GM12865 (cell line): Measurements from ENCODE around the gene MYO18B.

Experiments
- DNase-seq: peaks from one replicate; pipeline ENCODE4 v3.0.0; 2010; ENCODE audit warnings: low read depth
- H3K4me3 ChIP-seq: 2 replicates; pipeline ENCODE4 v1.5.1; 2011; ENCODE audit warnings: mild to moderate bottlenecking, low read depth, low read length, control low read depth
- TF ChIP-seq, protein P1 (sequence below): IDR thresholded peaks from 2 replicates; pipeline ENCODE4 v1.5.1; 2011; ENCODE audit warnings: low read length, control low read depth, low read depth, inconsistent platforms; ENCODE audit not compliant: insufficient read depth; ENCODE audit errors: missing control alignments

The MYO18B gene

DNA sequence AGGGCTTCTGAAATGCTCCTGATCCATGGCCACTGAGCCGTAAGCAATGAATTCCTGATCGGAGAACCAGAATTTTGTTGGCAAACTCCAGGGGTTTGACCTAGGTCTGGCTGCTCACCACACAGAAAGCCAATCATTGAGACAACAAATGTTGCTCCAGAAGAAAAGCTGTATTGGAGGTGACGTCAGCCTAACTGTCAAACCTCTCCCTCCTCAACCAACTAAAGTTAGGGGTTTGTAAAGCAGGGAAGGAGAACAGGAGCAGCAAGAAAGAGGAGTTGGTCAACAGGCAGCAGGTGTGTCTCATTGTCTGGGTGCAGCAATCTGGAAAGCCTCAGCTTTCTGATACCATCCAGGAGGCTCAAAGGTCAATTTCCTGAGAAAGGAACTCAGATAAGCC is 293.5 kb downstream of the MYO18B start:
- TF ChIP-seq, protein P1, sequence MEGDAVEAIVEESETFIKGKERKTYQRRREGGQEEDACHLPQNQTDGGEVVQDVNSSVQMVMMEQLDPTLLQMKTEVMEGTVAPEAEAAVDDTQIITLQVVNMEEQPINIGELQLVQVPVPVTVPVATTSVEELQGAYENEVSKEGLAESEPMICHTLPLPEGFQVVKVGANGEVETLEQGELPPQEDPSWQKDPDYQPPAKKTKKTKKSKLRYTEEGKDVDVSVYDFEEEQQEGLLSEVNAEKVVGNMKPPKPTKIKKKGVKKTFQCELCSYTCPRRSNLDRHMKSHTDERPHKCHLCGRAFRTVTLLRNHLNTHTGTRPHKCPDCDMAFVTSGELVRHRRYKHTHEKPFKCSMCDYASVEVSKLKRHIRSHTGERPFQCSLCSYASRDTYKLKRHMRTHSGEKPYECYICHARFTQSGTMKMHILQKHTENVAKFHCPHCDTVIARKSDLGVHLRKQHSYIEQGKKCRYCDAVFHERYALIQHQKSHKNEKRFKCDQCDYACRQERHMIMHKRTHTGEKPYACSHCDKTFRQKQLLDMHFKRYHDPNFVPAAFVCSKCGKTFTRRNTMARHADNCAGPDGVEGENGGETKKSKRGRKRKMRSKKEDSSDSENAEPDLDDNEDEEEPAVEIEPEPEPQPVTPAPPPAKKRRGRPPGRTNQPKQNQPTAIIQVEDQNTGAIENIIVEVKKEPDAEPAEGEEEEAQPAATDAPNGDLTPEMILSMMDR = no peak
- DNase-seq = no peak
- no peak overlapping the region for H3K4me3 ChIP-seq

DNA sequence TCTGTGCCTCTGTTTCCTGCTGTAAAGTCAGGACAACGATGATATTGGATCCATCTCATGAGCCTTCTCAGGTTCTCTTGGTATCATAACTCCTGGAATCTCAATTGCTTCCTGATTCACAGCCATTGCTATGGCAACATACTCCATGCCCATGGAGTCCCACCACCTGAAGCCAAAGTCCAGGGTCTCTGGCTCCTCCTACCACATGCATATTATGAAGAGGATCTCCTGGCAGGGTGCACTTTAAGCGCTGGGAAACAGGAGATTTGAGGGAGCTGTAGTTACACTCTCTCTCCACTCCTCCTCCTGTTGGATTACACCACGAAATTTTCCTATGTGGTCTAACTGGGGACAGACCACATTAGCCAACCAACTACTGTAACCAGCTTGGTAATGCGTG is 296.4 kb downstream of the MYO18B start:
- no peak overlapping the region for H3K4me3 ChIP-seq
- TF ChIP-seq, protein P1 = no peak
- DNase-seq = no peak

DNA sequence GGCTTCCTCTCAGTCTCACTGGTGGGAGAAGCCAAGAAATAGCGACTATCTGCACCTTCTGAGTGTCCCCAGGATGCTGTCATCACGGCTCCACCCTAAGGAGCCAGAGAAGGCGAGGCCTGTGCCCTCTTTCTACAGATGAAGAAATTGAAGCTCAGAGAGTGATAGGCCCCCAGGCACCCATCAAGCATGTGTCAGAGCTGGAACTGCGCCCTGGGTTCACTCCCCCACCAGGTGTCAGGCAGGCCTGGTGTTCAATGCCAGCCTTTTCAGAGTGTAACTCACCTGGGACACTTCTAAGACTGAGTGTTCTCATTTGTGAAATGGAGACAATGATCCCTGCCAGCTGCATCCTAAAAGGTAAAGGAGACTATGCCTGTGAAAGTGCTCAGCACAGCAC is 299.9 kb downstream of the MYO18B start:
- DNase-seq = no peak
- H3K4me3 ChIP-seq = no peak overlapping the region
- TF ChIP-seq, protein P1 = no peak

DNA sequence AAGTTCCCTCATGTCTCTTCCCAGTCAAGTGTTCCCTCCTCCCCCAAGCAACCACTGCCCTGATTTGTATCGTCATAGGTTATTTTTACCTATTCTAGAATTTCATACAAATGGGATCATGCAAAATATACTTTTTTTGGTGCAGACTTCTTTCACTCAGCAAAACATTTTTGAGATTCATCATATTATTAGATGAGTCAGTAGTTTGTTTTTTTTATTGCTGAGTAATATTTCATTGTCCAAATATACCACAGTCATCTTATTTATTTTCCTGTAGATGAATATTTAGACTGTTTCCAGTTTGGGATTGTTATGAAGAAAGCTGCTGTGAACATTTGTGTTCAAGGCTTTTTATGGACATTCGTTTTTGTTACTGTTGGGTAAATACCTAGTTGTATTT is 301.0 kb downstream of the MYO18B start:
- TF ChIP-seq, protein P1 = no peak

DNA sequence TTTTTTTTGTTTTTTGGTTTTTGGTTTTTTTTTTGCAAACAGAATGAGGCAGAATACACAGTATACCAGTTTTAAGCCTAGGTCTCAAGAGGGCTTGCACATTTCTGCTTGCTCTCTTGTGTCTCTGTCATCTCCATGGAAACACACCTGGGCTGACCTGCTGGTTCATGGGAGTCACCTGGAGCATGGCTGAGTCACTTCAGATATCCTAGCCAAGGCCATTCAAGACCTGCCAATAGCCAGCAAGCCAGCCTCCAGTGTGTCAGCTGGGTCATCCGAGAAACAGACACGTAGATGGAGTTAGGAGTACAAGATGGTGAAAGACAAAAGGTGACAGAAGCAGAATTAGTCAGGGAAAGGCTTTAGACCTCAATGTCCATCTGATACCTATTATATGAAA is 303.1 kb downstream of the MYO18B start:
- H3K4me3 ChIP-seq = no peak overlapping the region
- TF ChIP-seq, protein P1 = no peak

More for the DNA sequence above, 301.0 kb downstream of the MYO18B start:
- DNase-seq = no peak
- H3K4me3 ChIP-seq = no peak overlapping the region

DNA sequence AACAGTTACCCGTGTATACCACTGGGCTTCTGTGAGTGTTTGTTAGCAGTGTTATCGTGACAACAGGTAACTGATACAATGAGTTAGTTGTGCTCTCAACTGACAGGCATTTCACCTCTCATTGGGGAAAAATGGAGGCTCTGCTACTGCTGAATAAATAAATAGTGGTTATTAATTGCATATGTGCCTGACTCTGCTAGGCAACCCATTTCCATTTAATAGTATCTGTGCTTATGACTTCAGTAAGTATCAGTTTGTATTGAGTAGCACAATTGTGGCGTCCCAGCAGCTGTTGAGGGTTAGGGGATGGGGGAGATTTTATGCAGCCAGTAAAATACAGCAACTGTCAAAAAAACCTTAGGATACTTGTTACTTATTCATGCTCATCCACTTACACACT is 303.9 kb downstream of the MYO18B start:
- H3K4me3 ChIP-seq = no peak overlapping the region
- no peak for DNase-seq
- TF ChIP-seq, protein P1 = no peak

More for the DNA sequence above, 303.1 kb downstream of the MYO18B start:
- no peak for DNase-seq

DNA sequence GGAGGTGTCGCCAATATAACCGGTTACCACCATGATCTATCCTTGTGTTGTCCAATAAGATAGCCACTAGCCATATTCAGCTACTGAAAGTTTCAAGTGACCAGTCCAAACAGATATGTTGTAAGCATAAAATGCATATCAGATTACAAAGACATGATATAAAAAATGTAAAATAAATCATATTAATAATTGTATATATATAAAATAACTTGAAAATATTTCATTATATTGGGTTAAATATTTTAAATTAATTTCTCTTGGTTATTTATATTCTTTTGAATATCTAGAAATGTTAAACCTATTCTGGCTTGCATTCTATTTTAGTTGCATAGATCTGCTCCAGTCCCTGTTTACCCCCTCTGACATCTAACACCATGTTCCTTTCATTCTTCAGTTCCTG is 305.5 kb downstream of the MYO18B start:
- H3K4me3 ChIP-seq = no peak overlapping the region
- no peak for DNase-seq
- TF ChIP-seq, protein P1 = no peak
